ENCODE measurements around the gene FRMD4A. TPM values are rescaled to one million over a fixed set of nuclear protein-coding genes. Genes with fewer than 3 reads are reported as not detected.

FRMD4A gene
- total and polyA plus RNA-seq, 2 of the 4 experiments (the other 2 are of a cell fraction), result 30.3 to 68.8 TPM

GRCh38 chr10:14102056-14102455, 228.7 kb downstream of the FRMD4A start:
- Histone ChIP-seq H3K4me3 (ENCODE audit: insufficient read depth, low read depth, low read length) (no peak overlapping the region), H2BK15ac (ENCODE audit: low read depth, low read length) (no peak overlapping the region), H3K9ac (ENCODE audit: low read depth, low read length) (no peak overlapping the region), H3K36me3 (ENCODE audit: control insufficient read depth, insufficient read depth, low read length) (no peaks in the 10 kb centered on the region), H4K20me1 (ENCODE audit: insufficient read depth, low read length) (no peaks in the 10 kb centered on the region), H3K14ac (replicated peaks; ENCODE audit: low read depth, low read length) (no peak overlapping the region), H3K79me1 (ENCODE audit: low read depth in 1 of 2, low read length in 2 of 2) (no peaks in the 10 kb centered on the region), H3K18ac (ENCODE audit: low read depth, low read length) (no peak overlapping the region), H2AFZ (replicated peaks; ENCODE audit: low read length, poor library complexity) (no peak overlapping the region), H3K23ac (ENCODE audit: low read depth, low read length) (no peak overlapping the region), H2BK20ac (ENCODE audit: low read depth, low read length) (no peak overlapping the region), H3K9me1 (ENCODE audit: insufficient read depth, low read length) (0 out of 2 replicates have a peak, but pooled peaks cover 3% of the 10 kb centered on the region), H2BK120ac (ENCODE audit: low read depth, low read length) (no peak overlapping the region), H3K56ac (ENCODE audit: extremely low read depth, insufficient read depth, low read length) (no peak overlapping the region), H3K27ac (ENCODE audit: insufficient read depth, low read length) (no peak overlapping the region), H2AK5ac (ENCODE audit: low read depth, low read length) (no peak overlapping the region), H4K91ac (ENCODE audit: insufficient read depth, low read depth, low read length) (no peak overlapping the region), H3K4me2 (ENCODE audit: low read depth, low read length) (no peak overlapping the region), H3K9me3 (ENCODE audit: control insufficient read depth, insufficient read depth, low read length) (no peaks in the 10 kb centered on the region), H3K27me3 (ENCODE audit: control insufficient read depth, insufficient read depth, low read length) (no peaks in the 10 kb centered on the region), H3K4ac (ENCODE audit: low read depth, low read length) (no peak overlapping the region), H2AK9ac (replicated peaks; ENCODE audit: low read depth, low read length, poor library complexity) (no peak overlapping the region), H3K4me1 (ENCODE audit: control insufficient read depth, insufficient read depth, low read length) (no peaks in the 10 kb centered on the region), H4K5ac (ENCODE audit: low read depth, low read length) (no peak overlapping the region), H4K8ac (ENCODE audit: low read depth in 2 of 2, low read length in 2 of 2) (no peak overlapping the region), H2BK5ac (ENCODE audit: low read depth, low read length, poor library complexity, severe bottlenecking) (no peak overlapping the region)
- no TSS peak for BruUV-seq (replicated peaks)
- in situ Hi-C loops (cut with MboI; ENCODE audit: low sequenced_read_pairs), result no loop called here
- no CpG with 5 or more reads among the region's 8 CpGs for WGBS, 2 experiments (ENCODE audit: extremely low coverage in 2 of 2, insufficient read length in 1 of 2)
- dilution Hi-C loops (cut with HindIII; ENCODE audit: low sequenced_read_pairs, unreplicated experiment), result no loop called here
- ATAC-seq (ENCODE audit: low read depth) (no peak), DNase-seq (peak; percentile 51)
- TF ChIP-seq CEBPB (IDR thresholded peaks at IDR 0.05; ENCODE audit: low read depth, low read length) (no peak), USF2 (IDR thresholded peaks at IDR 0.05; ENCODE audit: low read depth, low read length) (no peak), RAD21 (IDR thresholded peaks at IDR 0.05; ENCODE audit: low read length) (no peak), RCOR1 (IDR thresholded peaks at IDR 0.05; ENCODE audit: insufficient replicate concordance, low read length) (no peak), ELK1 (IDR thresholded peaks at IDR 0.05; ENCODE audit: borderline replicate concordance, low read depth, low read length) (no peak), RFX5 (IDR thresholded peaks at IDR 0.05; ENCODE audit: low read depth, low read length) (no peak), MAFK (IDR thresholded peaks at IDR 0.05; ENCODE audit: low read depth, low read length) (no peak)
- intact Hi-C loops (cut with micrococcal nuclease), result no loop called here
- ChIA-PET POLR2A (ENCODE audit: unreplicated experiment) (no interaction called here), CTCF (no interaction called here)

Measured in IMR-90 (cell line).